RKO (cell line): ENCODE results near the gene TSPAN17.
A peak's percentile ranks its signal among the peaks of the same experiment; 100 is the strongest.
"Not testable (repeated sequence)": the region's sequence is repeated elsewhere in the genome, so short reads cannot be mapped to it uniquely, and the experiment has no call there.

Source experiments
- DNase-seq: peaks from one replicate; pipeline ENCODE4 v3.0.0-alpha.2; 2016; ENCODE audit warnings: low spot score

The TSPAN17 gene, protein sequence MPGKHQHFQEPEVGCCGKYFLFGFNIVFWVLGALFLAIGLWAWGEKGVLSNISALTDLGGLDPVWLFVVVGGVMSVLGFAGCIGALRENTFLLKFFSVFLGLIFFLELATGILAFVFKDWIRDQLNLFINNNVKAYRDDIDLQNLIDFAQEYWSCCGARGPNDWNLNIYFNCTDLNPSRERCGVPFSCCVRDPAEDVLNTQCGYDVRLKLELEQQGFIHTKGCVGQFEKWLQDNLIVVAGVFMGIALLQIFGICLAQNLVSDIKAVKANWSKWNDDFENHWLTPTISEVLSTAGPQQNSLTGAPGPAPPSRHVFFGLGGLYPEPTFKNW

DNA sequence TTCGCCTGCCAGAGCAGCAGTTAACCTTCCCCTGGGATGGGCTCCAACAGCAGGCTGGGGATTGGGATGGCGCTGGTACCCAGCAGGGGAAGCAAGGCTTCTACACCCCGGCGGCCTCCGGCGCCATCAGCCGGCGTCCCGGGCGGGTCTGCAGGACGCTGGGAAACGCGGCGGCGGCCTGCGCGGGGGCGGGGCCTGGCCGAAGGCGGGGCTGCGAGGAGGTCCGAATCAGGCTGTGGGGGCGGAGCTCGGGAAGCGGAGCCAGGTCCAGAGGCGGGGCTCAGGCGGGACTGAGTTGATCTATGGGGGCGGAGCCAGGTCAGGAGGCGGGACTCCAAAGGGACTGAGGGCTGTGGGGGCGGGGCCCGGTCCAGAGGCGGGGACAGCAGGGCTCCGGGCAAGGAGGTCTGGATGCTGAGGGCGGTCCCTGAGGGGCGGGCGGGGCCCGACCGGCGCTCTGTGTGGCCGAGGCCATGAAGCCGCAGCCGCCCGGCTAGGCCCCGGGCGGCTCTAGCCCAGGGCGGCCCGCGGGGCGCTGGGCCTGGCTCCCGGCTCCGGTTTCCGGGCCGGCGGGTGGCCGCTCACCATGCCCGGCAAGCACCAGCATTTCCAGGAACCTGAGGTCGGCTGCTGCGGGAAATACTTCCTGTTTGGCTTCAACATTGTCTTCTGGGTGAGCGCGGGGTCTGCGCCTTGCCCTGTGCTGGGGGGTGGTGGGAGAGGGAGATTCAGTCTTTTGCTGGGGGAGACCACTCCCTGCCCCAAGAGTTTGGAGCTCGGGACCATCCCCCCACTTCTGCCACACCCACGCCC, at the start of gene TSPAN17:
Gene TSPAN17 (plus strand): TSS at position 455 of the 813 bp plus-strand sequence. CDS start 132 bp downstream, at position 587.
- peak; percentile 98 for DNase-seq

DNA sequence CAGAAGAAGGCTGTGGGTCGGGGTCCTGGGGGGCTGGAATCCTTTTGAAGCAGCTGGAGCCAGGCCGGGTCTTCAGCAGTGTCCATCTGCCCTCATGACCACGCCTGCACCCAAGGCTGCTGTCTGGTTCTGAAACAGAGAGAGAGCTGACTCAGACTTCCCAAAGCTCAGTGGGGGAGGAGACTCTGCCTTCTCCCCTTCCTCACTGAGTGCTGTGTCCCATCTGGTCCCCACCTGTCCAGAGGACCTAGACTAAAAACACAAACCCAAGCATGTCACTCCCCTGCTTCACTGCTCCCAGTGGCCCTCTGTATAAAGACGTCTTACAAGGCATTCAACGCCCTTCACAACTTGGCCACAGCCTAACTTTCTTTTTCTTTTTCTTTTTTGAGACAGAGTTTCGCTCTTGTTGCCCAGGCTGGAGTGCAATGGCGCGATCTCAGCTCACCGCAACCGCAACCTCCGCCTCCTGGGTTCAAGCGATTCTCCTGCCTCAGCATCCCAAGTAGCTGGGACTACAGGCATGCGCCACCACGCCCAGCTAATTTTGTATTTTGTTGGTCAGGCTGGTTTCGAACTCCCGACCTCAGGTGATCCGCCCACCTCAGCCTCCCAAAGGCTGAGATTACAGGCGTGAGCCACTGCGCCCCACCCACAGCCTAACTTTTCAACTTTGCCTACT, 47.4 kb upstream of the TSPAN17 start:
- DNase-seq = not testable (repeated sequence)

DNA sequence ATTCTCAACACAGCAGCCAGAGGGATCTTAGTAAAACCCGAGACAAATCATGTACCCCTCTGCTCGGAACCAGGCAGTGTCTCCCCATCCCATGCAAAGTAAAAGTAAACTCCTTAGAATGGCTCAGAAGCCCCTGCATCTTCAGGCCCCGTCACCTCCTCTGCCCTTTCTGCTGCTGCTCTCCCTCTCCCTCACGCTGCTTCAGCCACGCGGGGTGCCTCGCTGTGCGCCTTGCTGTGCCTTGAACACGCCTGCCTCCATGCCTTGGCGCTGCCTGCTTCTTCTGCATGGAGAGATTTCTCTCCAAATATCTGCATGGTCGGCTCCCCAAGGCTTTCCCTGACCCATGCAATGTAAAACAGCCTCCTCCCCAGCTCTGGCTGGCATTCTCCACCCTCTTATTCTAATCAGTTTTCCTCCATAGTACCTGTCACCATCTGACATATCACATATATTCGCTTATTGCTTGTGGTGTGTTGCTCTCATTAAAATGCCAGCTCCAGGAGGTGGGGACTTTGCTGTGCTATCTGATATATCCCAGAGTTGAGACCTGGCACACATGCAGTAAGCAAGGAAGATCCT, 45.3 kb upstream of the TSPAN17 start:
- no peak for DNase-seq

- DNase-seq = no peak
These were observed 44.2 kb upstream of the TSPAN17 start for GRCh38 chr5:176603091-176603490.

GRCh38 chr5:176606032-176606431, 41.3 kb upstream of the TSPAN17 start:
- DNase-seq = no peak

DNA sequence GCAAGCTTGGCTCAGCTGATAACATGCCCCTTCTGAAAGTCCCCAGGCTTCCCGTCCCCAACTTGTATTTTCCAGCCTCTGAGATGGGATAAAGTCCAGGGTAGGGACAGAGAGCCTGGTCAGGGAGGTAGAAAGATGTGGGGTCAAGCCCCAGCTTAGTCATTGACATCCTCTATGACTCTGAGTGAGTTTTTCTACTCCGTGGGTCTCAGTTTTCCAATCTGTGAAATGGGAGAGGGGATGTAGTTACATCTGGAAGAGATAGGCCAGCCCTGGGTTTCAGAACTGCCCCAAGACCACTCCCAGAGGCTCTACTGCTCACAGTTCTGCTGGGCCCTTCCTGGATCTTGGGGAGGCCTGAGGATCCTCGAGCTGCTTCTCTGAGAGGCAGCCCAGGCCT, 40.4 kb upstream of the TSPAN17 start:
- no peak for DNase-seq

DNA sequence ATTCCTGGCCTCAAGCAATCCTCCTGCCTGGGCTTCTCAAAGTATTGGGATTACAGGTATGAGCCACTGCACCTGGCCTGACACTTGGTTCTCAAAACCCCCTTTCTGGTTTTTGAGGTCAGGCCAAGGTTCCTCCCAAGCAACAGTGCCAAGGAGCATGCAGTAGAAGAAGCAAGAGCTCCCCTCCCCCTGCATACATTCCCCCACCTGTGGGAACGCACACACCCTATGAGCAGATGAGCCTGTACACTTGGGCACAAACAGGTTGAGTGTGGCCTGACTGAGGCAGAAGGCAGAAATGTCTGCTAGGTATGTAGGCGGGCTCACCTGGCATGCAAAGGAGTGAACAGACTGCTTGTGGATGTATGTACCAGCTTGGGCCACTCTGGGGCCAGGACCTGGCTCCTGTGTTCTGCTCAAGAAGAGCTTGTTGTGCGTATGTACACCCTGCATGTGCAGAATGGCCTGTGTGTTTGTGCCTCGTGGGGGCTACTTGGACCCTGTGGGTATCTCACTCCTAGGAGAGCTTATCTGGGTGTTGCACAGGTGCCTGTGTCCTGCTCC, 39.1 kb upstream of the TSPAN17 start:
- no peak for DNase-seq

DNA sequence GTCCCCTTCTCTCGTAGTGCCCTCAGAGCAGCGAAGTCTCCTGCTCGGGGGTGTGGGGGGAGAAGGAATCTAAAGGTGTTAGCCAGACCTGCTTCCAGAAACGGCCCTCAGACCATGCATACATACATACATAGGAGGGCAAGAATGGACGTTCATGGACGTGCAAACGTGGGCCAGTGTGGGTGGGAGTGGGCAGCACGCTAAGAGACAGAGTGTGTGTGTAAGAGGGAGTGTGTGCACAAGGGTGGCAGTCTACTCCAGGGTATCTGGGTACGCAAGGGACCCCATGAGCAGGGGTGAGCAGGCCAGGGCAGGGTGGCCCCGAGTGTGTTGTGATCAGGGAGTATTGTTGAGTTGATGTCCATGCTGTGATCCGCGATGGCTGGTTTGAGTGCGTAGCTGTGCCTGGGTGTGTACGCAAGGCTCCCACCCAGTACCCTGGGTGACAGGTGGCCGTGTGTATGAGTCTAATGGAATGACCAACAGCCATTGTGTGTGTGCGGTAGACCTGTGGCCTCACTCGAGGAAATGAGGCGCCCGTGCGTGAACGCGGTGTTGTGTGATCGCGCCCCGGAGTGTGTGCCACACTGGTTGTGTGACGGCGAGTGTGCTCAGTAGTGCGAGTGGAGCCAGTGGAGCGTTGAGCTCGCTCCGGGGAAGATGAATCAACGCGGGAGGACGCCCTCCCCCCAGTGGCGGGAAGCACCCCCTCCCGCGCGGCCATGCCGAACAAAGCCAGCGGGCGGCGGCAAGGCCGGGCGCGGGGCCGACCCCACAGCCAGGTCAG, 38.2 kb upstream of the TSPAN17 start:
- DNase-seq = peak; percentile 37

DNA sequence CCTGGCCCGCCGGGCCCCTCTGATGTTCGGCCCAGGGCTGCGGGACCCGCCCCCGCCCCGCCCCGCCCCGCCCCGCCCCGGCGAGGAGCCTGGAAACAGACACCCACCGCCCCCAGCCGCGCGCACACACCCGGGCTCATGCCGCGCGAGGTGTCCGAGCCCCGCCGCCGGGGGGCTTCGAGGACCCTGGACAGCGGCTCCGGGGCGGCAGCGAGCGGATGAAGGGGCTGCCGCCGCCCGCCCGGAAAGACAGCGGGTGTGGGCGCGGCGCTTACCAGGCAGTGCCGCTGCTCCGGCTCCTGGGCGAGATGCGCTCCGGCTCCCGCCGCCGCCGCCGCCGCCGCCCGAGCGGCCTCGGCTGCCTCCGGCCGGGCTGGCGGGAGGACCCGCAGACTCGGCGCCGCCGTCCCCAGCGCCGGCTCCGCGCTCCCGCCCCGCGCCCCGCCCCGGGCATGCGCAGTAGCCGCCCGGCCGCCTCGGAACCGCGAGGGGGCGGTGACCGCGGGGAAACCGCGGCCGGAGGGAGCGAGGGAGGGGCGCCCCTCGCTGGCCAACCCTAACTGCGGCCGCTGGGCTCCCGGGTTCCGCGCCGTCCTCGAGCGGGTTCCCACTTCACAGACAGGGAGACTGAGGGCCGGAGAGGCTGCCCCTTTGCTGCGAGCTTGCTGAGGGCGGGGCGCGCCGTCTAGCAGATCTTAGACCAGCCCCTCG, 37.4 kb upstream of the TSPAN17 start, which contains the start of gene GPRIN1:
Gene GPRIN1 (minus strand): TSS at position 433 of the 711 bp plus-strand sequence. CDS start 10,322 bp downstream, outside the sequence.
- peak; percentile 71 for DNase-seq

DNA sequence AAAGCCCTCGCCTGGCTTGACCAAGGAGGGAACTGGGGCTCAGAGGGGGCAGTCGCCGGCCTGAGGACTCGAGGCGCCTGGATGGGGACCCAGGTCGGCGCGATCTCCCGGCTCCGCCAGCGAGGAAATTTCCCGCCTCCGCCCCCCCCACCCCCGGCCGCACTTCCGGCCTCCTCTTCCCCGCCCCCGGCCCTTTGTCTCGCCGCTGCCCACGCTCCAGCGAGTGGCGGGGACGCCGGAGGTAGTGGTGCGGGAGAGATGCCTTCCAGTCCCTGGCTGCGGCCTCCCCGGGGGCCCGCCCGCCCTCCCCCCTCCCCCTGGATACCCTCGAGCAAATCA, 36.9 kb upstream of the TSPAN17 start:
- no peak for DNase-seq

DNA sequence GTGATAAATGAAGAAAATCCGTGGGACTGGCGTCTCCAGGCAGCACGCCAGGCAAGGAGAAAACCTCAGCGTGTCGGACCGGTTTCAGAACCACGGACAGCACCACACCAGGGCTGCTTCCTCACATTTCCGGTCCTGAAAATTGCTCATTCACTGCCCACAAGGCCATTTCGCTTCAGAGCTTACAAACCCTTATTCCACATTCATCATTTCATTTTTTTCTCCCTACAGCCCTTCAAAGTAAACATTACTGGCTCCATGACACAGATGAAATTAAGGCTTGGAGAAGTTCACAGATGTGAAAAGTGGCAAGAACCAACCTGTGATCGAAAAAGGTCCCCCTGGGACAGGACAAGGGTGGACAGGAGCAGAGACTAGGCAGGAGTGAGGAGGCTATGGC, 35.8 kb upstream of the TSPAN17 start:
- peak; percentile 87 for DNase-seq

- no peak for DNase-seq
These were observed 35.3 kb upstream of the TSPAN17 start for GRCh38 chr5:176612008-176612407.

DNA sequence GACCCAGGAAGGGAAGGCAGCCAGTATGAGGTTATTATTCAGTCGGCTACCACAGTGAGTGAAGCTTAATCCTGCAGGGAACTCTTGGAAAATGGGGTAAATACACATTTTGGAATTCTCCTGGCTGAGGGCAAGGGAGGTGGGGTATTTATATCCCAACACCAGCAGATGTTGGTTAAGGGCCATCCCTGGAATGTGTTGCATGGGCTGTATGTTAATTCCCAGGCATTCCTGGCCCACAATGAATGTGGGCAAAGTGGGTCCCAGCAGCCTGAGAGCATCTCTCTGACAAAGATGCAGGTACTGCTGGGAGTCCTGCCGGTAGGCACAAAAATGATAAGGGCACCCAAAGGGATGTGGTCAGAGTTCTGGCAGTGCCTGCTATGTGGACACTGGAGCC, 34.4 kb upstream of the TSPAN17 start:
- no peak for DNase-seq

- peak; percentile 74 for DNase-seq
These were observed 32.3 kb upstream of the TSPAN17 start for GRCh38 chr5:176614805-176615478.

DNA sequence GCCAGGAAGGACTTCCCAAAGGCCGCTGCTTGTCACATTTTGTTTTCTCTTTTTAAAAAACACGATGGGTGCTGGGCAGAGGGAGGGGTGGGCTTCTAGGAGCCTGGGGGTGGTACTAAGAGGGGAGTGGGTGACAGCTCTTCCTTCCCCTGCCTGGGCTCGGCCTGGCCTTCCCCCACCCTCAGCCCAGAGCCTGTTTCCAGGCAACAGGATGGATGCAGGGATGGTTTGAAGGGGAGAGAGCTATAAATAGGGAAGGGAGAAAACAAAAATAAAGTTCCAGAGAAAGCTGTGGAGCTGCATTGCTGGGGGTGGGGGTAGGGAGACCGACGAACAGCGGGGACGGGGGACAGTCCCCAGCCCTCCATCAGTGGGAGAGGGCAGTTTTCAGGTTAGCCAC, 30.8 kb upstream of the TSPAN17 start:
- no peak for DNase-seq

DNA sequence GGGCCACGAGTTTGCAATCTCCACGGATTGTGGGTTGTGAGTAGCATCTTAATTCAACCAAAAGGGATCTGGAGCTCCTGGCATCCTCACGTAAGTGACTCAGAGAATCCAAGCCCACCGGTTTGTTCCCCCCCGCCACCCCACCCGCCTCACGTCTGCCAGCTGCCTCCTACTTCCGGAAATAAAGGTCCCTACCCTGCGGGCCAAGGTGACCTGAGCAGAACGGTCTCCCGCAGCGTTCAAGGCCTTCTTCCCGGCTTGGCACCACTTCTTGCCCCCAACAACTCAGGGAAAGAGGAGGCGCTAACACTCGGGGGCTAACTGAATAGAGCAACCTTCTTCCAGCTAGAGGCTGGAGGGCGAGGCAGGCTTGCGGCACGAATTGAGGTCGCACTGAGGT, 28.5 kb upstream of the TSPAN17 start:
- no peak for DNase-seq

DNA sequence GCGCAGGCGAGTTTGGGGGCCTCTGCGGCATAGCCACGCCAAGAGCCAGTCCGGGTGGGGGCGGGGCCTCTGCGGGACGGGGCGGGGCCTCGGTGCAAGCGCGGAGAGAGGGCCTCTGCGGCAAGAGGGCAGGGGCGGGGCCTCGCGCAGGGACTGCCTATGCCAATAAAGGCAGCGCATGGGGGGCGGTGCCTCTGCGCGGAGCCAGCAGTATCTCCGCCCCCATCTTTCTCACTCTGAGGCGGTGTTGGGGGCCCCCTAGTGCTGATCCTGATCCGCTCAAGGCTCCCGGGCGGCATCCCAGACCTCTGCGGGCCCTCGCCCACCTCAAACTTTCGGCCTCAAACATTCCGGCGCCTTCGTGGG, 28.1 kb upstream of the TSPAN17 start:
- DNase-seq = no peak

- DNase-seq = no peak
These were observed 27.5 kb upstream of the TSPAN17 start for GRCh38 chr5:176619569-176620332.

DNA sequence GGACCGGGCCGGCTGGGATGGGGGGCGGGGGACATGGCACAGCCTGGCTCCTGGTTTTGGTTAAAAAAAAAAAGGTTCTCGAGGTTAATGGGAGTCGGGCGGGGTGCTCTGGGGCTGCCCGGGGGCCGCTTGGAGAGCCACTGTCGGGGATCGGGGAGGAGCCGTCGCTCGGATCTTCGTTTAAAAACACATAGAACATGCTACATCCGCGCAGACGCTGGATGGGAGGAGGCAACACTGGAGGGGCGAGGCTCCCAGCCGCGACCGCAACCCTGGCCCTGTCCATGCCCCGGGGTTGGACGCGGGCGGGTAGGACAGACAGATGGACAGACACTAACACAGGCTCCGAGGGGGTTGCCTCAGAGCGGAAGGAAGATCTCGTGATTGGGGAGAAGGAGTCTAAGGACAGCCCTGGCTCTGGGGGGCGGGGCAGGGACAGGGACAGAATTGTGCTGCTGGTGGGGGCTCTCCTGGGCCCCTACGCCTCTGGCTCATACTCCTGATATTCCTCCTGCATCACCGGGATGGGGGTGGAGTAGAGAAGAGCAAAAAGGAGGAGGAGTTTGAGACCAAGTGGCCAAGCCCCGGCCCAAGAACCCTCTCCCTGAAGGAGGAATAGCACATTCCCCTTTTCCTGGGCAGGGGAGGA, 26.8 kb upstream of the TSPAN17 start:
- no peak for DNase-seq
